ENCODE results near the gene METTL21A.

- TF ChIP-seq POLR2A (IDR thresholded peaks at IDR 0.05) (no peak), CTCF (IDR thresholded peaks at IDR 0.05) (no peak)
Observed at GRCh38 chr2:207601774-207602173, 23.4 kb downstream of the METTL21A start.
